HEK293 (cell line): Measurements from ENCODE around the gene DOCK1.

Experiments used
- CTCF ChIA-PET: fragments of 350-600 bp; formaldehyde crosslinking; extraction: SDS; loops from one replicate; lab custom pipeline; 2021; ENCODE audit warnings: antibody characterized with exemption; lab: Yijun Ruan, JAX
- POLR2A ChIA-PET: fragments of 300-600 bp; formaldehyde crosslinking; extraction: SDS; loops from one replicate; lab custom pipeline; 2020; ENCODE audit warnings: antibody characterized with exemption, inconsistent platforms; lab: Yijun Ruan, JAX
- H3K27ac ChIP-seq: fragments of 200-500 bp; sonication (Bioruptor generic); 2 replicates; pipeline ENCODE4 v1.5.1; 2014; ENCODE audit warnings: low read depth, low read length, control low read depth, inconsistent platforms; ENCODE audit errors: extremely low read depth
- H3K36me3 ChIP-seq, 2 experiments: fragments of 200-500 bp in 1 of 2; sonication (Bioruptor generic) in 1 of 2; 1 replicate in 1 of 2; 2 replicates in 1 of 2; pipeline ENCODE4 v1.5.1; 2014 to 2017; ENCODE audit warnings: inconsistent platforms in 2 of 2, low read length in 2 of 2; ENCODE audit not compliant: control insufficient read depth in 2 of 2, insufficient read depth in 1 of 2
- H3K4me1 ChIP-seq: fragments of 200-500 bp; sonication (Bioruptor generic); 2 replicates; pipeline ENCODE4 v1.5.1; 2014; ENCODE audit warnings: mild to moderate bottlenecking, low read length, inconsistent platforms; ENCODE audit not compliant: control insufficient read depth, insufficient read depth
- H3K4me3 ChIP-seq: 2 replicates; pipeline ENCODE4 v1.5.1; 2011; ENCODE audit warnings: low read depth, mild to moderate bottlenecking, control low read depth, low read length, moderate library complexity
- H3K9me3 ChIP-seq: fragments of 200-500 bp; sonication (Bioruptor generic); 2 replicates; pipeline ENCODE4 v1.5.1; 2014; ENCODE audit warnings: low read depth, low read length, inconsistent platforms; ENCODE audit not compliant: control insufficient read depth, insufficient read depth
- GLI2 ChIP-seq: fragments of 450-650 bp; formaldehyde crosslinking; IDR thresholded peaks from 2 replicates; pipeline ENCODE4; 2017; ENCODE audit warnings: missing biosample characterization, missing genetic modification characterization, low read depth, borderline replicate concordance
- HOXD13 ChIP-seq: sonication (generic); formaldehyde crosslinking; IDR thresholded peaks from 2 replicates; pipeline ENCODE4 v1.8.0; 2022; ENCODE audit warnings: missing genetic modification reagents, borderline replicate concordance
- KLF10 ChIP-seq: fragments of 450-650 bp; IDR thresholded peaks from 2 replicates; pipeline ENCODE4 v1.5.1; 2018; ENCODE audit warnings: missing biosample characterization, mild to moderate bottlenecking, missing genetic modification characterization
- KLF7 ChIP-seq: fragments of 450-650 bp; formaldehyde crosslinking; IDR thresholded peaks from 2 replicates; pipeline ENCODE4 v1.5.1; 2016; ENCODE audit warnings: missing biosample characterization, missing genetic modification characterization, borderline replicate concordance
- SP3 ChIP-seq: fragments of 450-650 bp; formaldehyde crosslinking; IDR thresholded peaks from 2 replicates; pipeline ENCODE4 v1.5.1; 2016; ENCODE audit warnings: missing biosample characterization, missing genetic modification characterization
- ZBTB1 ChIP-seq: fragments of 450-650 bp; formaldehyde crosslinking; IDR thresholded peaks from 2 replicates; pipeline ENCODE4 v1.5.1; 2016; ENCODE audit warnings: missing biosample characterization, missing genetic modification characterization
- ZBTB17 ChIP-seq: fragments of 450-650 bp; formaldehyde crosslinking; IDR thresholded peaks from 2 replicates; pipeline ENCODE4 v1.5.1; 2016; ENCODE audit warnings: missing biosample characterization, missing genetic modification characterization
- ZNF121 ChIP-seq: fragments of 450-650 bp; formaldehyde crosslinking; IDR thresholded peaks from 2 replicates; pipeline ENCODE4 v1.5.1; 2016; ENCODE audit warnings: missing biosample characterization, missing genetic modification characterization
- ZNF132 ChIP-seq: fragments of 450-650 bp; formaldehyde crosslinking; IDR thresholded peaks from 2 replicates; pipeline ENCODE4 v1.5.1; 2017; ENCODE audit warnings: missing biosample characterization, missing genetic modification characterization, borderline replicate concordance
- ZNF133 ChIP-seq: fragments of 450-650 bp; formaldehyde crosslinking; IDR thresholded peaks from 2 replicates; pipeline ENCODE4 v1.5.1; 2016; ENCODE audit warnings: missing biosample characterization, missing genetic modification characterization
- ZNF146 ChIP-seq: fragments of 450-650 bp; formaldehyde crosslinking; IDR thresholded peaks from 2 replicates; pipeline ENCODE4 v1.5.1; 2016; ENCODE audit warnings: missing biosample characterization, missing genetic modification characterization
- ZNF148 ChIP-seq: fragments of 450-650 bp; formaldehyde crosslinking; IDR thresholded peaks from 2 replicates; pipeline ENCODE4 v1.5.0; 2017; ENCODE audit warnings: missing biosample characterization, missing genetic modification characterization, borderline replicate concordance
- ZNF16 ChIP-seq: fragments of 450-650 bp; formaldehyde crosslinking; IDR thresholded peaks from 2 replicates; pipeline ENCODE4 v1.5.1; 2016; ENCODE audit warnings: low read depth, missing biosample characterization, missing genetic modification characterization
- ZNF184 ChIP-seq: fragments of 450-650 bp; IDR thresholded peaks from 2 replicates; pipeline ENCODE4 v1.5.1; 2018; ENCODE audit warnings: missing biosample characterization, mild to moderate bottlenecking, missing genetic modification characterization
- ZNF280C ChIP-seq: fragments of 450-650 bp; formaldehyde crosslinking; IDR thresholded peaks from 2 replicates; pipeline ENCODE4 v1.5.1; 2016; ENCODE audit warnings: missing biosample characterization, missing genetic modification characterization
- ZNF354C ChIP-seq: fragments of 450-650 bp; formaldehyde crosslinking; IDR thresholded peaks from 2 replicates; pipeline ENCODE4 v1.5.1; 2016; ENCODE audit warnings: missing biosample characterization, missing genetic modification characterization, low read depth, borderline replicate concordance
- ZNF362 ChIP-seq: fragments of 450-650 bp; formaldehyde crosslinking; IDR thresholded peaks from 2 replicates; pipeline ENCODE4 v1.5.1; 2016; ENCODE audit warnings: missing biosample characterization, missing genetic modification characterization
- ZNF433 ChIP-seq: fragments of 450-650 bp; formaldehyde crosslinking; IDR thresholded peaks from 2 replicates; pipeline ENCODE4 v1.5.1; 2016; ENCODE audit warnings: missing biosample characterization, missing genetic modification characterization, low read depth
- ZNF548 ChIP-seq: fragments of 450-650 bp; formaldehyde crosslinking; IDR thresholded peaks from 2 replicates; pipeline ENCODE4 v1.5.1; 2016; ENCODE audit warnings: missing biosample characterization, missing genetic modification characterization
- ZNF654 ChIP-seq: fragments of 450-650 bp; formaldehyde crosslinking; IDR thresholded peaks from 2 replicates; pipeline ENCODE4 v1.5.1; 2016; ENCODE audit warnings: low read depth, missing biosample characterization, missing genetic modification characterization
- ZNF658 ChIP-seq: fragments of 450-650 bp; formaldehyde crosslinking; IDR thresholded peaks from 2 replicates; pipeline ENCODE4; 2016; ENCODE audit warnings: missing biosample characterization, missing genetic modification characterization
- ZNF768 ChIP-seq: fragments of 450-650 bp; formaldehyde crosslinking; IDR thresholded peaks from 2 replicates; pipeline ENCODE4 v1.5.1; 2018; ENCODE audit warnings: missing biosample characterization, mild to moderate bottlenecking, missing genetic modification characterization
- ZNF785 ChIP-seq: fragments of 450-650 bp; formaldehyde crosslinking; IDR thresholded peaks from 2 replicates; pipeline ENCODE4 v1.5.1; 2016; ENCODE audit warnings: missing biosample characterization, missing genetic modification characterization
- TF ChIP-seq, protein P1 (sequence below): fragments of 450-650 bp; formaldehyde crosslinking; IDR thresholded peaks from 2 replicates; pipeline ENCODE4 v1.5.1; 2016; ENCODE audit warnings: missing biosample characterization, missing genetic modification characterization, low read depth
- TF ChIP-seq, protein P2 (sequence below): fragments of 450-650 bp; formaldehyde crosslinking; IDR thresholded peaks from 2 replicates; pipeline ENCODE4 v1.5.1; 2016; ENCODE audit warnings: missing biosample characterization, missing genetic modification characterization
- TF ChIP-seq, protein P3 (sequence below): fragments of 450-650 bp; formaldehyde crosslinking; IDR thresholded peaks from 2 replicates; pipeline ENCODE4 v1.5.1; 2016; ENCODE audit warnings: missing biosample characterization, missing genetic modification characterization

DOCK1 gene

GRCh38 chr10:127089446-127089845, 184.2 kb downstream of the DOCK1 start (continued):
- TF ChIP-seq, protein P1, sequence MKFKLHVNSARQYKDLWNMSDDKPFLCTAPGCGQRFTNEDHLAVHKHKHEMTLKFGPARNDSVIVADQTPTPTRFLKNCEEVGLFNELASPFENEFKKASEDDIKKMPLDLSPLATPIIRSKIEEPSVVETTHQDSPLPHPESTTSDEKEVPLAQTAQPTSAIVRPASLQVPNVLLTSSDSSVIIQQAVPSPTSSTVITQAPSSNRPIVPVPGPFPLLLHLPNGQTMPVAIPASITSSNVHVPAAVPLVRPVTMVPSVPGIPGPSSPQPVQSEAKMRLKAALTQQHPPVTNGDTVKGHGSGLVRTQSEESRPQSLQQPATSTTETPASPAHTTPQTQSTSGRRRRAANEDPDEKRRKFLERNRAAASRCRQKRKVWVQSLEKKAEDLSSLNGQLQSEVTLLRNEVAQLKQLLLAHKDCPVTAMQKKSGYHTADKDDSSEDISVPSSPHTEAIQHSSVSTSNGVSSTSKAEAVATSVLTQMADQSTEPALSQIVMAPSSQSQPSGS, result no peak
- TF ChIP-seq ZNF184, result no peak
- TF ChIP-seq ZNF132, result no peak
- TF ChIP-seq ZNF785, result no peak
- TF ChIP-seq ZNF654 (tag by site-specific recombination), result no peak
- TF ChIP-seq SP3, result no peak

DNA sequence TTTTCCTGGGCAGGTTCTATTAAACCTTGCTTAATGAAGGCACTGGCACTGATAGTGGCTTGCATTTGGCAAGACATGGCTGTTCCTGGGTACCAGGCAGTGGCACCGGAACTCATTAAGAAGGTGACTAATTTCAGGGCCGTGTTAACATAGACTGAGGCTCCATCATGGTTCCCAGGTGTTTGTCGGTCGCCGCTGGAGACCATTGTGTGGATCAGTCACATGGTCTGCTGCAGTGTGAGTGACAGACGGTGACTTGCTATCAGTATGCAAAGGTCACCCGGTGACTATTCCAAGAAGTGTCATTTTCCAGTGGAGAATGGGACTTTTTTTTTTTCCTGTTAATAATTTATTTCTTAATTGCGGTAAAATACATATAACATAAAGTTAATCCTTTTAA, 184.9 kb downstream of the DOCK1 start:
- TF ChIP-seq ZNF121 (tag by site-specific recombination) (no peak), KLF10 (tag by site-specific recombination) (no peak), ZNF362 (tag by site-specific recombination) (no peak), ZNF148 (tag by site-specific recombination) (no peak), ZNF548 (tag by site-specific recombination) (no peak), ZNF133 (tag by site-specific recombination) (no peak), ZBTB17 (tag by site-specific recombination) (no peak), ZNF433 (tag by site-specific recombination) (no peak), ZNF280C (no peak), ZNF768 (no peak), GLI2 (tag by site-specific recombination) (no peak), ZNF658 (tag by site-specific recombination) (no peak), ZBTB1 (tag by site-specific recombination) (no peak), KLF7 (tag by site-specific recombination) (no peak), ZNF16 (tag by site-specific recombination) (no peak), ZNF354C (no peak), ZNF146 (tag by site-specific recombination) (no peak), HOXD13 (CRISPR knock-in tag) (no peak)
- TF ChIP-seq, protein P2, sequence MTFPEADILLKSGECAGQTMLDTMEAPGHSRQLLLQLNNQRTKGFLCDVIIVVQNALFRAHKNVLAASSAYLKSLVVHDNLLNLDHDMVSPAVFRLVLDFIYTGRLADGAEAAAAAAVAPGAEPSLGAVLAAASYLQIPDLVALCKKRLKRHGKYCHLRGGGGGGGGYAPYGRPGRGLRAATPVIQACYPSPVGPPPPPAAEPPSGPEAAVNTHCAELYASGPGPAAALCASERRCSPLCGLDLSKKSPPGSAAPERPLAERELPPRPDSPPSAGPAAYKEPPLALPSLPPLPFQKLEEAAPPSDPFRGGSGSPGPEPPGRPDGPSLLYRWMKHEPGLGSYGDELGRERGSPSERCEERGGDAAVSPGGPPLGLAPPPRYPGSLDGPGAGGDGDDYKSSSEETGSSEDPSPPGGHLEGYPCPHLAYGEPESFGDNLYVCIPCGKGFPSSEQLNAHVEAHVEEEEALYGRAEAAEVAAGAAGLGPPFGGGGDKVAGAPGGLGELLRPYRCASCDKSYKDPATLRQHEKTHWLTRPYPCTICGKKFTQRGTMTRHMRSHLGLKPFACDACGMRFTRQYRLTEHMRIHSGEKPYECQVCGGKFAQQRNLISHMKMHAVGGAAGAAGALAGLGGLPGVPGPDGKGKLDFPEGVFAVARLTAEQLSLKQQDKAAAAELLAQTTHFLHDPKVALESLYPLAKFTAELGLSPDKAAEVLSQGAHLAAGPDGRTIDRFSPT (tag by site-specific recombination), result no peak
- TF ChIP-seq, protein P3, sequence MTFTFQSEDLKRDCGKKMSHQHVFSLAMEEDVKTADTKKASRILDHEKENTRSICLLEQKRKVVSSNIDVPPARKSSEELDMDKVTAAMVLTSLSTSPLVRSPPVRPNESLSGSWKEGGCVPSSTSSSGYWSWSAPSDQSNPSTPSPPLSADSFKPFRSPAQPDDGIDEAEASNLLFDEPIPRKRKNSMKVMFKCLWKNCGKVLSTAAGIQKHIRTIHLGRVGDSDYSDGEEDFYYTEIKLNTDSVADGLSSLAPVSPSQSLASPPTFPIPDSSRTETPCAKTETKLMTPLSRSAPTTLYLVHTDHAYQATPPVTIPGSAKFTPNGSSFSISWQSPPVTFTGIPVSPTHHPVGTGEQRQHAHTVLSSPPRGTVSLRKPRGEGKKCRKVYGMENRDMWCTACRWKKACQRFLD (tag by site-specific recombination), result no peak
- H3K27ac ChIP-seq, result no peak overlapping the region
- ChIA-PET CTCF (no interaction called here), POLR2A (no interaction called here)
- no peaks in the 10 kb centered on the region for H3K4me1 ChIP-seq
- no peaks in the 10 kb centered on the region for H3K9me3 ChIP-seq
- no peaks in the 10 kb centered on the region; a peak in 1 of 3 replicates for H3K36me3 ChIP-seq
- no peak overlapping the region for H3K4me3 ChIP-seq
